Kidney (tissue), 14 donors: ENCODE data around the gene SEMA5A. TPM values are rescaled to one million over a fixed set of nuclear protein-coding genes. Genes with fewer than 3 reads are reported as not detected.

Source experiments
- DNase-seq, 5 donors: peaks; one replicate each; pipeline ENCODE4 v3.0.0-alpha.2; 2013 to 2020
- FAIRE-seq: peaks from 2 replicates; lab custom pipeline; 2012; peaks lifted over from hg19 to GRCh38; lab: Jason Lieb, UNC
- H3K27ac ChIP-seq, 2 donors: one replicate each; pipeline ENCODE4 v1.7.0; 2013; ENCODE audit warnings: low read depth in 2 of 2, low read length in 2 of 2, inconsistent platforms in 1 of 2
- H3K27me3 ChIP-seq: one replicate; pipeline ENCODE4 v1.7.1; 2013; ENCODE audit warnings: low read length, inconsistent platforms; ENCODE audit not compliant: control insufficient read depth, insufficient read depth
- H3K36me3 ChIP-seq, 3 donors: one replicate each; pipeline versions ENCODE4 v1.7.0 to v1.7.1; 2013; ENCODE audit warnings: low read length in 3 of 3, control low read depth in 1 of 3, inconsistent platforms in 1 of 3; ENCODE audit not compliant: insufficient read depth in 3 of 3, control insufficient read depth in 2 of 3
- H3K4me1 ChIP-seq, 3 donors: one replicate each; pipeline versions ENCODE4 v1.7.0 to v1.7.1; 2013; ENCODE audit warnings: low read length in 3 of 3, inconsistent platforms in 1 of 3, low read depth in 1 of 3; ENCODE audit not compliant: control insufficient read depth in 2 of 3, insufficient read depth in 2 of 3
- H3K4me3 ChIP-seq, 3 donors: one replicate each; pipeline versions ENCODE4 v1.7.0 to v1.8.1; 2013; ENCODE audit warnings: low read length in 3 of 3, control low read depth in 1 of 3, inconsistent platforms in 1 of 3
- H3K9ac ChIP-seq, 3 donors: one replicate each; pipeline versions ENCODE4 v1.7.0 to v1.7.1; 2013; ENCODE audit warnings: low read length in 3 of 3, control low read depth in 1 of 3, inconsistent platforms in 1 of 3
- H3K9me3 ChIP-seq, 3 donors: one replicate each; pipeline versions ENCODE4 v1.7.0 to v1.7.1; 2013; ENCODE audit warnings: low read length in 3 of 3, control low read depth in 1 of 3, inconsistent platforms in 1 of 3; ENCODE audit not compliant: control insufficient read depth in 2 of 3, insufficient read depth in 1 of 3
- intact Hi-C: fragments of 100-400 bp; cut with DNase I; formaldehyde crosslinking; loops from one replicate; pipeline ENCODE4 v1.11.1; 2022
- polyA plus RNA-seq: library from polyadenylated mRNA; stranded (reverse); fragments of 350-450 nt; fragmentation: Illumina TruSeq; extraction: RNeasy Lipid Tissue Mini Kit (QIAGEN cat#74804); gene quantifications from one replicate; pipeline ENCODE4 v1.2.3, GENCODE V29; 2014; ENCODE audit warnings: low read depth, low replicate concordance; ENCODE audit not compliant: insufficient read depth
- total RNA-seq: library from RNA; stranded (reverse); fragmentation: NEBNext Ultra II Directional; extraction: Animal tissue kit (Norgen Biotek cat#: 25700); gene quantifications from one replicate; pipeline ENCODE4 v1.2.1, GENCODE V29; 2021
- TF ChIP-seq, protein P1 (sequence below): IDR thresholded peaks from 3 replicates; pipeline ENCODE4 v1.5.1; 2012; ENCODE audit warnings: mild to moderate bottlenecking, moderate library complexity, borderline replicate concordance; ENCODE audit not compliant: insufficient read depth; ENCODE audit errors: extremely low read depth
- donor health status: control.
- donor health status: control.
- donor health status: control.
- donor health status: control.
- donor health status: control.
- donor health status: DM: yes; HTN: yes; CAD: no.
- donor health status: Normal renal cell carcinoma (clear cell type).

SEMA5A gene
- total and polyA plus RNA-seq, 2 donors from 2014 or later = 7.9 to 23.3 TPM

DNA sequence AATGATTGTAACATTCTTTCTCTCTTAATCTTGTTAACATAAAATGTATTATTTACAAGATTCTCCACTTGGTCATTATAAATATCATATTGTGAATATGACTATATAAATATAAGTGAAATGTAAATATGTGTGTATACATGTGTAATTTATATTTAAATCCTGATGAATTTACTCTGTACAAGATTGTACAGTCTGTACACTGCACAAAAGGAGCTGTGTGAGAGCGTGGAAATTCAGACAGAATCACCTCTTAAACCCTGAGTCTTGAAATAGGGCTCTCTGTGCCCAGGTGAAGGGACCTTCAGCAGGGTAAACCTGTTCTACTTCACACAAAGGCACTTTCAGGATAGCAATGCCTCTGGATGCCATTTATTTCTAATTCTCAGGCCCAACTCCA lies 456.0 kb downstream of the SEMA5A start:
- intact Hi-C loops = no loop called here

DNA sequence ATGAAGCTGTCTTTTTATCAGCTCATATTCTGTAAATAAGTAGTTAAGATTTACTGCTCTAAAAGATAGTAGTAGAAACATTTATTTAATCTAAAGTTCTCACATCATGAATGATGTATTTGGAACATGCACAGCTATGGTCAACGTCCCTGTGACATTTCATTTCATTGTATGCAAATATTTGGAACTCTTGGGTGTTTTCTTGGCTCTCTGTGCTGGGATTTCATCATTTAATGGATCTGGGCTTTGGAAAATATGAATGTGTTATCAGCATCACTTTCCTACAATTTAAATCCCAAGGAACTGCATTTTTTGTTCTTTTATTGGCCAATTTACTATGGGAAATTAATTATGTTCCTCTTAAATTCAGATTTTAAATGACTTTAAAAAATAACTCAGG lies 462.9 kb downstream of the SEMA5A start:
- DNase-seq (no peak), FAIRE-seq (no peak)
- intact Hi-C loops = no loop called here
- Histone ChIP-seq H3K27me3 (no peaks in the 10 kb centered on the region), H3K9me3 (peaks cover 0 to 3% (median 0%) of the 10 kb centered on the region in 3 donors), H3K36me3 (no peaks in the 10 kb centered on the region), H3K4me3 (no peak overlapping the region), H3K4me1 (no peaks in the 10 kb centered on the region), H3K9ac (no peak overlapping the region), H3K27ac (no peak overlapping the region)
- TF ChIP-seq, protein P1, sequence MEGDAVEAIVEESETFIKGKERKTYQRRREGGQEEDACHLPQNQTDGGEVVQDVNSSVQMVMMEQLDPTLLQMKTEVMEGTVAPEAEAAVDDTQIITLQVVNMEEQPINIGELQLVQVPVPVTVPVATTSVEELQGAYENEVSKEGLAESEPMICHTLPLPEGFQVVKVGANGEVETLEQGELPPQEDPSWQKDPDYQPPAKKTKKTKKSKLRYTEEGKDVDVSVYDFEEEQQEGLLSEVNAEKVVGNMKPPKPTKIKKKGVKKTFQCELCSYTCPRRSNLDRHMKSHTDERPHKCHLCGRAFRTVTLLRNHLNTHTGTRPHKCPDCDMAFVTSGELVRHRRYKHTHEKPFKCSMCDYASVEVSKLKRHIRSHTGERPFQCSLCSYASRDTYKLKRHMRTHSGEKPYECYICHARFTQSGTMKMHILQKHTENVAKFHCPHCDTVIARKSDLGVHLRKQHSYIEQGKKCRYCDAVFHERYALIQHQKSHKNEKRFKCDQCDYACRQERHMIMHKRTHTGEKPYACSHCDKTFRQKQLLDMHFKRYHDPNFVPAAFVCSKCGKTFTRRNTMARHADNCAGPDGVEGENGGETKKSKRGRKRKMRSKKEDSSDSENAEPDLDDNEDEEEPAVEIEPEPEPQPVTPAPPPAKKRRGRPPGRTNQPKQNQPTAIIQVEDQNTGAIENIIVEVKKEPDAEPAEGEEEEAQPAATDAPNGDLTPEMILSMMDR = no peak

More for the DNA sequence above, 456.0 kb downstream of the SEMA5A start:
- Histone ChIP-seq H3K4me3 (no peak overlapping the region), H3K27me3 (no peaks in the 10 kb centered on the region), H3K9me3 (peaks cover 0 to 3% (median 0%) of the 10 kb centered on the region in 3 donors), H3K9ac (no peak overlapping the region), H3K27ac (no peak overlapping the region), H3K36me3 (no peaks in the 10 kb centered on the region), H3K4me1 (no peaks in the 10 kb centered on the region)
- TF ChIP-seq, protein P1 = no peak
- no peak for FAIRE-seq
- no peak for DNase-seq

DNA sequence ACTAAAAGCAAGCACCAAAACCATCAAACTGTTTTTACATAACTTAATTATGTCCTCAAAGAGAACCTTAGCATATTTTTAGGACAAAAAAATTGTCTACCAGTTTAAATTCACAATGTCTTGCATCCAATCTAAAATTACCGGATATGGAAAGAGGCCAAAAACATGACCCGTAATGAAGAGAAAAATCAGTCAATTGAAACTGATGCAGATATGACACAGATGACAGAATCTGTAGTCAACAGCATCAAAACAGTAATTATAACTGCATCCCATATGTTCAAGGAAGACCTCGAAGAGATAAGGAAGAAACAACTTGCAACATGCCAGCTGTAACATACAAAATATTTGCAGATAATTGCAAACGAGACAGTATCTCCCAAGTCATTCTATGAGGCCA lies 473.2 kb downstream of the SEMA5A start:
- intact Hi-C loops = no loop called here
- H3K27me3 ChIP-seq = no peaks in the 10 kb centered on the region
- TF ChIP-seq, protein P1 = no peak
- DNase-seq (no peak), FAIRE-seq (no peak)
- no peak overlapping the region for H3K9ac ChIP-seq
- no peak overlapping the region for H3K27ac ChIP-seq
- H3K36me3 ChIP-seq = no peaks in the 10 kb centered on the region
- H3K4me3 ChIP-seq = no peak overlapping the region
- no peaks in the 10 kb centered on the region for H3K9me3 ChIP-seq
- H3K4me1 ChIP-seq = no peaks in the 10 kb centered on the region

DNA sequence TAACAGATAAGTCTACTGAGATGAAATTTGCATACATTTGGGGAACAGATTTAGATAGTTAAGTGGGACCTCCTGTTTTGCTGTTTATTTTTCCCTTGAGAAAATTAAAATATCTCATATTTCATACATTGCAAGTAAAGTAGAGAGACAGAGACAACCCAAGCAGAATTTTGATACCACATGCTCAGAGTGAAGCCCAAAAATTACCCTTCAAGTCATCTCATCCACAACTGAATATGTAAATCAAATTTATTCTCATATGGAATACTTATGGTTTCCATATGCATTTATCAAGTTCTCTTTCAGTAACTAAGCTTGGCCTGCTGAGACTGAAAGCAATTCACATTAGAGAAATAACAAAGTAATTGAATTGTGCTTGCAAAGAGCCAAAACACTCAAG lies 474.4 kb downstream of the SEMA5A start:
- TF ChIP-seq, protein P1 = no peak
- no peak overlapping the region for H3K4me3 ChIP-seq
- H3K9me3 ChIP-seq = no peaks in the 10 kb centered on the region
- no peaks in the 10 kb centered on the region for H3K36me3 ChIP-seq
- intact Hi-C loops = no loop called here
- H3K27ac ChIP-seq = no peak overlapping the region
- no peaks in the 10 kb centered on the region for H3K4me1 ChIP-seq
- FAIRE-seq = no peak
- no peak overlapping the region for H3K9ac ChIP-seq
- H3K27me3 ChIP-seq = no peaks in the 10 kb centered on the region
- DNase-seq = no peak
